Measurements from ENCODE around the gene ALKBH1. TPM values are rescaled to one million over a fixed set of nuclear protein-coding genes. Genes with fewer than 3 reads are reported as not detected.

ALKBH1 gene
- total RNA-seq, 1 donor from 2014 or later, result 18.0 TPM

GRCh38 chr14:77623201-77623600 lies 84.6 kb downstream of the ALKBH1 start:
- no peaks in the 10 kb centered on the region for H3K9me3 Mint-ChIP-seq
- ATAC-seq (ENCODE audit: low read depth), result no peak
- no peak overlapping the region for H3K4me3 Mint-ChIP-seq
- ChIA-PET POLR2A (no interaction called here), CTCF (no interaction called here)
- no peaks in the 10 kb centered on the region for H3K36me3 Mint-ChIP-seq (ENCODE audit: low read depth)
- no peaks in the 10 kb centered on the region for H3K4me1 Mint-ChIP-seq
- intact Hi-C loops (cut with micrococcal nuclease), result no loop called here
- H3K27me3 Mint-ChIP-seq, result no peaks in the 10 kb centered on the region
- no peak overlapping the region for H3K27ac Mint-ChIP-seq
- no peak for DNase-seq
- TF ChIP-seq, protein P1, sequence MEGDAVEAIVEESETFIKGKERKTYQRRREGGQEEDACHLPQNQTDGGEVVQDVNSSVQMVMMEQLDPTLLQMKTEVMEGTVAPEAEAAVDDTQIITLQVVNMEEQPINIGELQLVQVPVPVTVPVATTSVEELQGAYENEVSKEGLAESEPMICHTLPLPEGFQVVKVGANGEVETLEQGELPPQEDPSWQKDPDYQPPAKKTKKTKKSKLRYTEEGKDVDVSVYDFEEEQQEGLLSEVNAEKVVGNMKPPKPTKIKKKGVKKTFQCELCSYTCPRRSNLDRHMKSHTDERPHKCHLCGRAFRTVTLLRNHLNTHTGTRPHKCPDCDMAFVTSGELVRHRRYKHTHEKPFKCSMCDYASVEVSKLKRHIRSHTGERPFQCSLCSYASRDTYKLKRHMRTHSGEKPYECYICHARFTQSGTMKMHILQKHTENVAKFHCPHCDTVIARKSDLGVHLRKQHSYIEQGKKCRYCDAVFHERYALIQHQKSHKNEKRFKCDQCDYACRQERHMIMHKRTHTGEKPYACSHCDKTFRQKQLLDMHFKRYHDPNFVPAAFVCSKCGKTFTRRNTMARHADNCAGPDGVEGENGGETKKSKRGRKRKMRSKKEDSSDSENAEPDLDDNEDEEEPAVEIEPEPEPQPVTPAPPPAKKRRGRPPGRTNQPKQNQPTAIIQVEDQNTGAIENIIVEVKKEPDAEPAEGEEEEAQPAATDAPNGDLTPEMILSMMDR (IDR thresholded peaks at IDR 0.05), result no peak

Other genes starting within 250 kb of the ALKBH1 start
- gene AHSA1, start 249.9 kb downstream of the ALKBH1 start, total RNA-seq, result 169 and 175 TPM in 2 replicates
- 0.07 TPM in 1 of 2 replicates, not detected in the other for gene ISM2, start 209.2 kb downstream of the ALKBH1 start, total RNA-seq
- 34.1 and 43.8 TPM in 2 replicates for gene SPTLC2, start 91.4 kb downstream of the ALKBH1 start, total RNA-seq
- 58.6 and 61.7 TPM in 2 replicates for gene SLIRP, start 80 bp upstream of the ALKBH1 start, total RNA-seq
- gene SNW1, start 53.1 kb upstream of the ALKBH1 start, total RNA-seq, result 88.2 and 89.3 TPM in 2 replicates
- gene ADCK1, start 92.1 kb upstream of the ALKBH1 start, total RNA-seq, result 8.6 and 10.4 TPM in 2 replicates